ENCODE data around the gene APEH.

The APEH gene

GRCh38 chr3:49636883-49637609 lies 37.1 kb upstream of the APEH start:
- no CpG with 5 or more reads among the region's 7 CpGs for WGBS (ENCODE audit: insufficient coverage, insufficient read length)
- no peak overlapping the region for H3K4me3 ChIP-seq (ENCODE audit: low read length)
- no peaks in the 10 kb centered on the region for H3K27me3 ChIP-seq (ENCODE audit: control insufficient read depth, insufficient read depth, low read length)
- no peaks in the 10 kb centered on the region for H3K9me3 ChIP-seq (ENCODE audit: control insufficient read depth, insufficient read depth, low read length)
- H3K36me3 ChIP-seq (ENCODE audit: control insufficient read depth, insufficient read depth, low read length), result no peaks in the 10 kb centered on the region
- H3K27ac ChIP-seq (ENCODE audit: low read length), result no peak overlapping the region
- DNase-seq (ENCODE audit: low read depth, low spot score), result no peak
- no peaks in the 10 kb centered on the region for H3K4me1 ChIP-seq (ENCODE audit: control insufficient read depth, insufficient read depth, low read length)

DNA sequence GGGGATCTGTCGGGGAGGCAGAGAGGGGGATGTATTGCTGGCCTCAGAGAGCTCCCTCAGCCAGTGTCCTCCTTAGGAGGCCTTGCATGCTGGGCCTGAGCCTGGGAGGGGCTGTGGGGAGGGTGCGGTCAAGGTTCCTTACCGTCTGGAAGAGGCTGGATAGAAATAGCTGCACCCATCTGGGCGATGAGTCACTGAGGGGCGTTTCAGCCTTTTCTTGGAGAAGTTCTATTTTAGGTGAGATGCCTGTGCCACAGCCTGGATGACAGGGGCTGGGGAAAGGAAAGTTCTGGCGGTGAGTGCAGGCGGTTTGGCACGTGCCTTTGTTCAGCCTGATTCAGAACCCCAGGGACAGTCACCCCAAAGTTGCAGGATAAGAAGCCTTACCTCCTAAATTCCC lies 35.7 kb upstream of the APEH start:
- no CpG with 5 or more reads among the region's 8 CpGs for WGBS (ENCODE audit: insufficient coverage, insufficient read length)
- H3K4me3 ChIP-seq (ENCODE audit: low read length), result no peak overlapping the region
- H3K36me3 ChIP-seq (ENCODE audit: control insufficient read depth, insufficient read depth, low read length), result no peaks in the 10 kb centered on the region
- no peaks in the 10 kb centered on the region; the same call in 1 of the 2 replicates for H3K4me1 ChIP-seq (ENCODE audit: control insufficient read depth, insufficient read depth, low read length)
- H3K9me3 ChIP-seq (ENCODE audit: control insufficient read depth, insufficient read depth, low read length), result no peaks in the 10 kb centered on the region
- DNase-seq (ENCODE audit: low read depth, low spot score), result no peak
- no peaks in the 10 kb centered on the region for H3K27me3 ChIP-seq (ENCODE audit: control insufficient read depth, insufficient read depth, low read length)
- no peak overlapping the region for H3K27ac ChIP-seq (ENCODE audit: low read length)

- no CpG with 5 or more reads among the region's 2 CpGs for WGBS (ENCODE audit: insufficient coverage, insufficient read length)
- H3K27ac ChIP-seq (ENCODE audit: low read length), result no peak overlapping the region
- H3K27me3 ChIP-seq (ENCODE audit: control insufficient read depth, insufficient read depth, low read length), result no peaks in the 10 kb centered on the region
- H3K9me3 ChIP-seq (ENCODE audit: control insufficient read depth, insufficient read depth, low read length), result no peaks in the 10 kb centered on the region
- H3K4me3 ChIP-seq (ENCODE audit: low read length), result no peak overlapping the region; the same call in 1 of the 2 replicates
- H3K36me3 ChIP-seq (ENCODE audit: control insufficient read depth, insufficient read depth, low read length), result no peaks in the 10 kb centered on the region
- H3K4me1 ChIP-seq (ENCODE audit: control insufficient read depth, insufficient read depth, low read length), result no peaks in the 10 kb centered on the region; the same call in 1 of the 2 replicates
- DNase-seq (ENCODE audit: low read depth, low spot score), result no peak
Observed at GRCh38 chr3:49639551-49639950, 34.6 kb upstream of the APEH start.

DNA sequence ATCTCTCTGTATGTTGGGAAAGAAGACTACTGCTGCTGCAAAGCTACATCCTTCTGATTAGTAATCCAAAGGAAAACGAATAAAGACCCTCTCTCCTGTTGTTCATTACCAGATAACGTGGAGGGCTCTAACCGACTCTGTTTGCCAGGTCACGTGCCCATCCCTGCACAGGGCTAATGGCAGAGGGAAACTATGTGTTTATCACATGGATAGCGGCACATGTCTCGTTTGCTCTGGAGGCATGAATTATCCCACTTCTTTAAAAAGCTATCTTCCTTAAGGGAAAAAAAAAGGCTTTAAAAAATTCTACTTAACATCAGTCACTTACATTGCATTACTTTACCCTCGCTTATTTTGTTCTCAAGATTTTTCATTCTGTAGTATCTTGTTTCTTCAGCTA lies 32.9 kb upstream of the APEH start:
- H3K4me3 ChIP-seq (ENCODE audit: low read length), result no peak overlapping the region

DNA sequence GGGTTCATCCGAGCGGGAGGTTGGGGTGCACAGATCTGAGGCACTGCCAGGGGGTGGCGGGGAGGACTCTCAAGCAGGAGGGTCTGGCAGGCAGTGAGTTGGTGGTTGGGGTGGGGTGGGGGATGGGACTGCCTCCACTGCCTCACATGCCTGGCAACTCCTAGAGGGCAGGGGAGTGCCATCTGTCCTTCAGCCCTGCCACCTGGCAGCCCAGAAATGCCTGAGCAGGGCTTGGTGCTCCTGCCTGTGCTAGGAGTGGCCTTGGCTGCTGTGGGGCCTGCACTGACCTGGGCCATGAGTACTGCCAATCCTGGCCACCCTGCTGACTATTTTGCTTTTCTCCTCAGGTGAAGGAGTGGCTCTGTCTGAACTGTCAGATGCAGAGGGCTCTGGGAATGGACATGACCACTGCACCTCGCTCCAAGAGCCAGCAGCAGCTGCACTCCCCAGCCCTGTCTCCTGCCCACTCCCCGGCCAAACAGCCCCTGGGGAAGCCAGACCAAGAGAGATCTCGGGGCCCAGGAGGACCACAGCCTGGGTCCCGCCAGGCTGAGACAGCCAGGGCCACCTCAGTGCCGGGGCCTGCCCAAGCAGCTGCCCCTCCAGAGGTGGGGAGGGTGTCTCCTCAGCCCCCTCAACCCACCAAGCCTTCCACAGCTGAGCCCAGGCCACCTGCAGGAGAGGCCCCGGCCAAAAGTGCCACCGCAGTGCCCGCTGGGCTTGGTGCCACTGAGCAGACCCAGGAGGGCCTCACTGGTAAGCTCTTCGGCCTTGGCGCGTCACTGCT lies 32.0 kb upstream of the APEH start:
- Histone ChIP-seq H3K4me1 (ENCODE audit: control insufficient read depth, insufficient read depth, low read length) (no peaks in the 10 kb centered on the region; the same call in 1 of the 2 replicates), H3K9me3 (ENCODE audit: control insufficient read depth, insufficient read depth, low read length) (no peaks in the 10 kb centered on the region), H3K27ac (ENCODE audit: low read length) (no peak overlapping the region), H3K36me3 (ENCODE audit: control insufficient read depth, insufficient read depth, low read length) (no peaks in the 10 kb centered on the region), H3K4me3 (ENCODE audit: low read length) (no peak overlapping the region), H3K27me3 (ENCODE audit: control insufficient read depth, insufficient read depth, low read length) (no peaks in the 10 kb centered on the region)
- no CpG with 5 or more reads among the region's 14 CpGs for WGBS (ENCODE audit: insufficient coverage, insufficient read length)
- no peak for DNase-seq (ENCODE audit: low read depth, low spot score)

More for the DNA sequence above, 32.9 kb upstream of the APEH start:
- no peaks in the 10 kb centered on the region; the same call in 1 of the 2 replicates for H3K4me1 ChIP-seq (ENCODE audit: control insufficient read depth, insufficient read depth, low read length)
- no peaks in the 10 kb centered on the region for H3K27me3 ChIP-seq (ENCODE audit: control insufficient read depth, insufficient read depth, low read length)
- no peak overlapping the region for H3K27ac ChIP-seq (ENCODE audit: low read length)
- WGBS (ENCODE audit: insufficient coverage, insufficient read length), result no CpG with 5 or more reads among the region's 7 CpGs
- no peaks in the 10 kb centered on the region for H3K9me3 ChIP-seq (ENCODE audit: control insufficient read depth, insufficient read depth, low read length)
- no peak for DNase-seq (ENCODE audit: low read depth, low spot score)
- H3K36me3 ChIP-seq (ENCODE audit: control insufficient read depth, insufficient read depth, low read length), result no peaks in the 10 kb centered on the region

- no peak for DNase-seq (ENCODE audit: low read depth, low spot score)
- H3K27ac ChIP-seq (ENCODE audit: low read length), result no peak overlapping the region
Observed at GRCh38 chr3:49642708-49643145, 31.4 kb upstream of the APEH start.

DNA sequence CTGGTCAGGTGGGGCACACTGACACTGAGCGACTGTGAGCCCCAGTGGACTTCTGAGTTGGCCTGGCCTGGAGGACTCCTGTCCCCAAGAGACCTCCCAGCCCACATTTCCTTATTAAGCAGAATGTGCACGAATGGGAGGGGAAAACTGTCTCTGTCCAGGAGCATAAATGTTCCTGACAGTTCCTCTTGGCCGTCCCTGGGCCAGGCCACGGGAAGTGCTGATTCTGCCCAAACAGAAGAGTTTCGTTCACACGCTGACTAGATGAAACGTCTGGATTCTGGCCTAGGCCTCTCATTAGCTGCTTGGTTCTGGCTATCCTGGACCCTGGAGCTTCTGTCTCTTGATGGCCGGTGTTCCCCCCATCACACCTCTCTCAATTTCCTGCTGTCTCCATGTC lies 29.5 kb upstream of the APEH start:
- Histone ChIP-seq H3K4me3 (ENCODE audit: low read length) (no peak overlapping the region), H3K27ac (ENCODE audit: low read length) (no peak overlapping the region), H3K27me3 (ENCODE audit: control insufficient read depth, insufficient read depth, low read length) (no peaks in the 10 kb centered on the region), H3K4me1 (ENCODE audit: control insufficient read depth, insufficient read depth, low read length) (no peaks in the 10 kb centered on the region; the same call in 1 of the 2 replicates), H3K9me3 (ENCODE audit: control insufficient read depth, insufficient read depth, low read length) (no peaks in the 10 kb centered on the region), H3K36me3 (ENCODE audit: control insufficient read depth, insufficient read depth, low read length) (no peaks in the 10 kb centered on the region)
- no CpG with 5 or more reads among the region's 8 CpGs for WGBS (ENCODE audit: insufficient coverage, insufficient read length)
- no peak for DNase-seq (ENCODE audit: low read depth, low spot score)

More at GRCh38 chr3:49642708-49643145, 31.4 kb upstream of the APEH start:
- Histone ChIP-seq H3K36me3 (ENCODE audit: control insufficient read depth, insufficient read depth, low read length) (no peaks in the 10 kb centered on the region), H3K4me1 (ENCODE audit: control insufficient read depth, insufficient read depth, low read length) (no peaks in the 10 kb centered on the region; the same call in 1 of the 2 replicates), H3K9me3 (ENCODE audit: control insufficient read depth, insufficient read depth, low read length) (no peaks in the 10 kb centered on the region), H3K4me3 (ENCODE audit: low read length) (no peak overlapping the region), H3K27me3 (ENCODE audit: control insufficient read depth, insufficient read depth, low read length) (no peaks in the 10 kb centered on the region)
- no CpG with 5 or more reads among the region's 9 CpGs for WGBS (ENCODE audit: insufficient coverage, insufficient read length)

DNA sequence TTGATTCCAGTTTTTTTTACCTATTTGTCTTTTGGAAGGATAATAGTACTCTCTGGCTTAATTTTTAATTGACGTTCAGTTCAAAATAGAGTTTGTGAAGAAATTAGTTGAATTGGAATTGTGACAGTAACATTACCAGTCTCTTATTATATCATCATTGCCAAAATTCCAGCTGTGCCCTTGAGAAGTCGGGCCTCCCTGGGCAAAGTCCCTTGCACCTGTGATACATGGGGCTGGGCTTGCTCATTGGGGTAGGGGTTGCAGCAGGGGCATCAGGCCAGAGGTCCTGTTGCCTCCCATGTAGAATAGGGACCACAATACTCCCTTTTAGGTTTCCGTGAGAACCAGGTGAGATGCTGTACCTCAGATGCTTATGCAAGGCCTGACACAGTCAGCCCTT lies 27.9 kb upstream of the APEH start:
- H3K4me1 ChIP-seq (ENCODE audit: control insufficient read depth, insufficient read depth, low read length), result no peaks in the 10 kb centered on the region; the same call in 1 of the 2 replicates
- no peak overlapping the region for H3K4me3 ChIP-seq (ENCODE audit: low read length)
- no peak overlapping the region for H3K27ac ChIP-seq (ENCODE audit: low read length)
- no peaks in the 10 kb centered on the region for H3K27me3 ChIP-seq (ENCODE audit: control insufficient read depth, insufficient read depth, low read length)
- H3K36me3 ChIP-seq (ENCODE audit: control insufficient read depth, insufficient read depth, low read length), result no peaks in the 10 kb centered on the region
- WGBS (ENCODE audit: insufficient coverage, insufficient read length), result no CpG with 5 or more reads among the region's 3 CpGs
- no peak for DNase-seq (ENCODE audit: low read depth, low spot score)
- no peaks in the 10 kb centered on the region for H3K9me3 ChIP-seq (ENCODE audit: control insufficient read depth, insufficient read depth, low read length)

- no peaks in the 10 kb centered on the region for H3K27me3 ChIP-seq (ENCODE audit: control insufficient read depth, insufficient read depth, low read length)
- H3K9me3 ChIP-seq (ENCODE audit: control insufficient read depth, insufficient read depth, low read length), result no peaks in the 10 kb centered on the region
- H3K27ac ChIP-seq (ENCODE audit: low read length), result no peak overlapping the region
- H3K36me3 ChIP-seq (ENCODE audit: control insufficient read depth, insufficient read depth, low read length), result no peaks in the 10 kb centered on the region
- H3K4me1 ChIP-seq (ENCODE audit: control insufficient read depth, insufficient read depth, low read length), result no peaks in the 10 kb centered on the region
- DNase-seq (ENCODE audit: low read depth, low spot score), result no peak
- no peak overlapping the region for H3K4me3 ChIP-seq (ENCODE audit: low read length)
- no CpG with 5 or more reads among the region's 2 CpGs for WGBS (ENCODE audit: insufficient coverage, insufficient read length)
Observed at GRCh38 chr3:49647741-49648140, 26.4 kb upstream of the APEH start.

DNA sequence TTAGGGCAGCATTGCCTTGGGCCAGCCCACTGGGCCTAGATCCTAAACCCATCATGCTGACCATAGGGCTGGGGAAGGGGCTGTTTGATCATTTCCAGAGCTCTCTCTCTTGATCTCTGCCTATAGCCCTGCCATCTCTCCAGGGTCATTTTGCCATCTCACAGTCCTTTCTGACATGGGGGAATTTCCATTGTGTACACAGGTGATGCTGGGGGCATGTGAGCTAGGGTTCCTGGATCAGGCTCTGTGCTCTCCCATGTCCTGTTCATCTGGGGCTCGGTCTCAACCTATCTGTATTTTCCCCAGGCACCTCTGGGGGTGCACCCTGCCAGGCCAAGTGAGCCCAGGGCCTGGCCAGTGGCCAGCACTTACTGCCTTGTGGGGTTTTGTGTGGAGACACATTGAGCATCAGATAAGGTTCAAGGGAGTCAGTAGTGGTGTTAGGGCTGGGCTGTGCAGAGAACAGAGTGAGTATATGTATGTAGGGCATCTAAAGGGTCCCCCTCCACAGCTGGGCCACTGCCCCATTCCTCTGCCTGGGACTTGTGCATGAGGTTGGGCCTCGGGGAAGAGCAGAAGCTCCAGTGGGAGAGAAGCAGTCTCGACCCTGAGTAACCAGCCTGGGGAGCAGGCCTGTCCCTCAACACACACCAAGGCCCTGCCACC lies 25.7 kb upstream of the APEH start:
- H3K9me3 ChIP-seq (ENCODE audit: control insufficient read depth, insufficient read depth, low read length), result no peaks in the 10 kb centered on the region
- H3K27me3 ChIP-seq (ENCODE audit: control insufficient read depth, insufficient read depth, low read length), result no peaks in the 10 kb centered on the region
- no peak overlapping the region for H3K27ac ChIP-seq (ENCODE audit: low read length)
- no peaks in the 10 kb centered on the region for H3K4me1 ChIP-seq (ENCODE audit: control insufficient read depth, insufficient read depth, low read length)
- no peak overlapping the region for H3K4me3 ChIP-seq (ENCODE audit: low read length)
- H3K36me3 ChIP-seq (ENCODE audit: control insufficient read depth, insufficient read depth, low read length), result no peaks in the 10 kb centered on the region
- no CpG with 5 or more reads among the region's 3 CpGs for WGBS (ENCODE audit: insufficient coverage, insufficient read length)
- no peak for DNase-seq (ENCODE audit: low read depth, low spot score)

Measured in iPS DF 6.9 (cell line).